B cell (primary cell): ENCODE results near the gene SLC25A21. TPM values are rescaled to one million over a fixed set of nuclear protein-coding genes. Genes with fewer than 3 reads are reported as not detected.

Experiments
- ATAC-seq: fragments of 200-7000 bp; cut with Tn5 transposase; one replicate; pipeline ENCODE4 v1.10.0; 2021; ENCODE audit warnings: low read depth, mild to moderate bottlenecking, moderate number of reproducible peaks, moderate library complexity
- CTCF ChIA-PET: fragments of 350-600 bp; sonication (Branson Sonifier 250); formaldehyde crosslinking; loops from one replicate; lab custom pipeline; 2021; ENCODE audit warnings: antibody characterized with exemption, inconsistent platforms; lab: Charles Lee
- POLR2A ChIA-PET: fragments of 350-600 bp; sonication (Branson Sonifier 250); formaldehyde crosslinking; loops from one replicate; lab custom pipeline; 2021; ENCODE audit warnings: antibody characterized with exemption; lab: Charles Lee
- DNase-seq: peaks from one replicate; pipeline ENCODE4 v3.0.0; 2013
- H2AFZ ChIP-seq: 2 replicates; pipeline ENCODE4 v1.6.1; 2012; ENCODE audit warnings: mild to moderate bottlenecking, low read depth, low read length; ENCODE audit not compliant: insufficient read depth, poor library complexity, severe bottlenecking
- H3K27ac ChIP-seq, 2 donors: 1 replicate in 1 of 2; 2 replicates in 1 of 2; pipeline ENCODE4 v1.5.1; 2012 to 2013; ENCODE audit warnings: low read length in 2 of 2, mild to moderate bottlenecking in 2 of 2, moderate library complexity in 1 of 2
- H3K27me3 ChIP-seq, 4 experiments: fragments of 200-600 bp in 1 of 4; sonication (generic) in 1 of 4; replicated peaks in 1 of 4; 1 replicate in 2 of 4; 2 replicates in 2 of 4; pipeline versions ENCODE4 v1.6.1 to v1.7.0; 2013 to 2016; ENCODE audit warnings: low read length in 3 of 4, mild to moderate bottlenecking in 2 of 4, mixed read lengths in 1 of 4, moderate library complexity in 1 of 4; ENCODE audit not compliant: insufficient read depth in 4 of 4, control insufficient read depth in 3 of 4; ENCODE audit errors: control extremely low read depth in 1 of 4
- H3K36me3 ChIP-seq, 2 experiments: replicated peaks in 1 of 2; 1 replicate in 1 of 2; 2 replicates in 1 of 2; pipeline versions ENCODE4 v1.6.1 to v1.7.1; 2013; ENCODE audit warnings: low read length in 1 of 2; ENCODE audit not compliant: insufficient read depth in 2 of 2, control insufficient read depth in 1 of 2; ENCODE audit errors: control extremely low read depth in 1 of 2, extremely low read depth in 1 of 2
- H3K4me1 ChIP-seq, 2 donors: fragments of 200-600 bp in 1 of 2; sonication (generic) in 1 of 2; 1 replicate in 1 of 2; 2 replicates in 1 of 2; pipeline versions ENCODE4 v1.5.1 to v1.6.1; 2013 to 2017; ENCODE audit warnings: low read length in 2 of 2; ENCODE audit not compliant: control insufficient read depth in 2 of 2, insufficient read depth in 2 of 2
- H3K4me2 ChIP-seq: replicated peaks from 2 replicates; pipeline ENCODE3; 2012; ENCODE audit warnings: mild to moderate bottlenecking, low read depth, low read length; ENCODE audit not compliant: poor library complexity, severe bottlenecking
- H3K4me3 ChIP-seq, 5 experiments: fragments of 200-600 bp in 1 of 5; sonication (generic) in 1 of 5; 1 replicate in 3 of 5; 2 replicates in 2 of 5; pipeline versions ENCODE4 v1.5.1 to v1.7.0; 2011 to 2016; ENCODE audit warnings: low read length in 4 of 5, mild to moderate bottlenecking in 4 of 5, low read depth in 2 of 5, control low read depth in 1 of 5, moderate library complexity in 1 of 5; ENCODE audit not compliant: insufficient read depth in 1 of 5; ENCODE audit errors: control extremely low read depth in 1 of 5, extremely low read depth in 1 of 5
- H3K79me2 ChIP-seq: fragments of 200-600 bp; sonication (generic); one replicate; pipeline ENCODE4 v1.6.0; 2016; ENCODE audit warnings: low read length; ENCODE audit not compliant: control insufficient read depth, insufficient read depth
- H3K9ac ChIP-seq: fragments of 200-600 bp; sonication (generic); 2 replicates; pipeline ENCODE4 v1.6.1; 2017; ENCODE audit warnings: mild to moderate bottlenecking, low read length, moderate library complexity
- H3K9me3 ChIP-seq, 3 donors: one replicate each; pipeline versions ENCODE4 v1.6.1 to v1.7.1; 2013; ENCODE audit warnings: low read length in 2 of 3; ENCODE audit not compliant: control insufficient read depth in 2 of 3, insufficient read depth in 1 of 3; ENCODE audit errors: control extremely low read depth in 1 of 3
- H4K20me1 ChIP-seq: 2 replicates; pipeline ENCODE4 v1.6.0; 2012; ENCODE audit warnings: mild to moderate bottlenecking, low read length; ENCODE audit not compliant: insufficient read depth, control insufficient read depth, poor library complexity, severe bottlenecking
- H3K27ac Mint-ChIP-seq: one replicate; pipeline ENCODE4 v1.8.0; 2021; ENCODE audit warnings: mixed read lengths
- H3K27me3 Mint-ChIP-seq: one replicate; pipeline ENCODE4 v1.8.0; 2021; ENCODE audit warnings: mixed read lengths
- H3K4me1 Mint-ChIP-seq: one replicate; pipeline ENCODE4 v1.8.0; 2021; ENCODE audit warnings: mixed read lengths
- H3K4me3 Mint-ChIP-seq: one replicate; pipeline ENCODE4 v1.8.0; 2021; ENCODE audit warnings: mixed read lengths
- H3K9me3 Mint-ChIP-seq: one replicate; pipeline ENCODE4 v1.8.0; 2022; ENCODE audit warnings: mixed read lengths; ENCODE audit not compliant: insufficient read depth
- CTCF ChIP-seq: fragments of 200-600 bp; IDR thresholded peaks from one replicate; pipeline ENCODE4 v1.8.0; 2022; ENCODE audit warnings: antibody characterized with exemption, mild to moderate bottlenecking
- EZH2 ChIP-seq: IDR thresholded peaks from 2 replicates; pipeline ENCODE4 v1.6.1; 2012; ENCODE audit warnings: borderline replicate concordance, low read depth, mild to moderate bottlenecking, moderate library complexity, low read length; ENCODE audit not compliant: insufficient read depth, poor library complexity, severe bottlenecking
- WGBS: methylation state at CpG from one replicate; pipeline ENCODE4 v1.1.5; 2013; ENCODE audit warnings: missing lambda C conversion rate; ENCODE audit not compliant: insufficient coverage; 5-methylcytosine and 5-hydroxymethylcytosine counted together
- intact Hi-C: fragments of 100-400 bp; cut with micrococcal nuclease; formaldehyde crosslinking; loops from one replicate; pipeline ENCODE4 v1.10.0; 2022
- polyA plus RNA-seq: library from polyadenylated mRNA; depleted of rRNA; stranded (reverse); fragments of >200 nt; gene quantifications from 2 replicates; pipeline ENCODE4 v1.2.3, GENCODE V29; 2012
- total RNA-seq, 2 donors: library from RNA; stranded (reverse); fragments of 120-200 nt in 1 of 2; gene quantifications; 1 replicate in 1 of 2; 2 replicates in 1 of 2; pipeline versions ENCODE4 v1.2.3 to v1.2.4, GENCODE V29; 2013 to 2022

SLC25A21 gene
- total and polyA plus RNA-seq, 2 donors (not counting 1 experiment from before 2014, with no cell fraction given) = not detected

GRCh38 chr14:37196604-37197420 lies 24.4 kb upstream of the SLC25A21 start:
- H3K9me3 ChIP-seq = peaks cover 0 to 7% (median 0%) of the 10 kb centered on the region in 3 donors
- peak overlapping the region; percentile 47 for H3K4me2 ChIP-seq
- no peak for ATAC-seq
- ChIA-PET CTCF (no interaction called here), POLR2A (no interaction called here)
- H3K4me3 ChIP-seq = no peak overlapping the region
- WGBS = 100% methylated on average over 11 of the region's 17 CpGs
- H2AFZ ChIP-seq = peak overlapping the region; percentile 51
- Mint-ChIP-seq H3K4me3 (peak overlapping the region; percentile 76), H3K9me3 (peaks cover 2% of the 10 kb centered on the region), H3K4me1 (peaks cover 13% of the 10 kb centered on the region), H3K27me3 (peaks cover 14% of the 10 kb centered on the region), H3K27ac (no peak overlapping the region)
- no peaks in the 10 kb centered on the region for H3K79me2 ChIP-seq
- no peaks in the 10 kb centered on the region for H3K36me3 ChIP-seq
- H3K9ac ChIP-seq = no peak overlapping the region
- H3K27me3 ChIP-seq = peaks cover 0 to 8% (median 0%) of the 10 kb centered on the region in 4 experiments
- peaks cover 0 to 3% of the 10 kb centered on the region in 2 donors for H3K4me1 ChIP-seq
- intact Hi-C loops = no loop called here
- no peaks in the 10 kb centered on the region for H4K20me1 ChIP-seq
- H3K27ac ChIP-seq = no peak overlapping the region
- no peak for TF ChIP-seq CTCF
- no peak for TF ChIP-seq EZH2
- DNase-seq = no peak

GRCh38 chr14:37195327-37195726 lies 22.9 kb upstream of the SLC25A21 start:
- peaks cover 2% of the 10 kb centered on the region for H3K9me3 Mint-ChIP-seq
- intact Hi-C loops = no loop called here
- DNase-seq (no peak), ATAC-seq (no peak)
- peaks cover 0 to 7% (median 0%) of the 10 kb centered on the region in 3 donors for H3K9me3 ChIP-seq
- no peak overlapping the region for H3K4me3 ChIP-seq
- no peak overlapping the region for H3K27ac Mint-ChIP-seq
- H3K4me2 ChIP-seq = no peak overlapping the region
- H3K4me1 Mint-ChIP-seq = peaks cover 13% of the 10 kb centered on the region
- no peaks in the 10 kb centered on the region for H3K79me2 ChIP-seq
- no peaks in the 10 kb centered on the region for H4K20me1 ChIP-seq
- no peaks in the 10 kb centered on the region for H3K36me3 ChIP-seq
- H3K4me3 Mint-ChIP-seq = no peak overlapping the region
- H3K27me3 ChIP-seq = peaks cover 0 to 8% (median 0%) of the 10 kb centered on the region in 4 experiments
- no CpG with 5 or more reads among the region's 1 CpG for WGBS
- CTCF ChIA-PET = no interaction called here
- no peak overlapping the region for H3K9ac ChIP-seq
- H3K27me3 Mint-ChIP-seq = peaks cover 14% of the 10 kb centered on the region
- no peak overlapping the region for H2AFZ ChIP-seq
- peaks cover 0 to 3% of the 10 kb centered on the region in 2 donors for H3K4me1 ChIP-seq
- TF ChIP-seq CTCF (no peak), EZH2 (no peak)
- POLR2A ChIA-PET = no interaction called here
- H3K27ac ChIP-seq = no peak overlapping the region
